ENCODE measurements around the gene GFOD2.
"Not testable (repeated sequence)": the region's sequence is repeated elsewhere in the genome, so short reads cannot be mapped to it uniquely, and the experiment has no call there.

The GFOD2 gene, protein sequence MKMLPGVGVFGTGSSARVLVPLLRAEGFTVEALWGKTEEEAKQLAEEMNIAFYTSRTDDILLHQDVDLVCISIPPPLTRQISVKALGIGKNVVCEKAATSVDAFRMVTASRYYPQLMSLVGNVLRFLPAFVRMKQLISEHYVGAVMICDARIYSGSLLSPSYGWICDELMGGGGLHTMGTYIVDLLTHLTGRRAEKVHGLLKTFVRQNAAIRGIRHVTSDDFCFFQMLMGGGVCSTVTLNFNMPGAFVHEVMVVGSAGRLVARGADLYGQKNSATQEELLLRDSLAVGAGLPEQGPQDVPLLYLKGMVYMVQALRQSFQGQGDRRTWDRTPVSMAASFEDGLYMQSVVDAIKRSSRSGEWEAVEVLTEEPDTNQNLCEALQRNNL

DNA sequence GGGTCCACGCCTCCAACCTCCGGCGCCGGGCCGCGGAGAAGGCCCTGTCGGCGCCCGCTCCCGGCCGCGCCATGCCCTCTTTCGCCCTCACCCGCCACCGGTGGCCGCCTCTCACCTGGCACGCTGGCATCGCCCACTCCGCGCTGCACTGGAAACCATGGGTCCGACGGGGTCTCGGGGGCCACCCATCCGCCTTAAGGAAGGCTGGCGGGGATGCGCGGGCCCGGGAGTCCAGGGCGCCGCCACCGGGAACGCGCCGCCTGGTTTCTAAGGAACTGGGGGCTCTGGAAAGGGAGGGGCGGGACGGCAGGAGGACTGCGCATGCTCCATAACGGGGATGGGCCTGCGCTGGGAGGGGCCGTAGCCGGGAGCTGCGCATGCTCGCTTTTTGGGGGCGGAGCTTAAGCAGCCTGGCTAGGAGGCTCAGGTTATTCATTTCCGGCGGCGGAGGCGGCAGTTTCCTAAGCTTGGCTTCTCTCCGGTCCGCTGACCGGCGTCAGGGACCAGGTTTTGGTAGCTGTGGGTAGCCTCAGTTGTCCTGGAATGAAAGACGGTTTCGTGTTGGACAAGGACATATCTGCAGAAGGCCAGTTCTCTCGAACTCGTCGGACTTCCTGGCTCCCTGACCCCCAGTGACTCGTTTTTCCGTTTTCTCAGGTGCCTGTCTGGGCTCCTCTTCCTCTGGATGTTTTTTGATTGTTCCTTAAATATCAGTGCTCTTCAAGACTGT is at the start of gene GFOD2:
Gene GFOD2 (minus strand): TSS at position 269 of the 730 bp plus-strand sequence. CDS start 33,601 bp downstream, outside the sequence.
- DNase-seq = peak; percentile 99

DNA sequence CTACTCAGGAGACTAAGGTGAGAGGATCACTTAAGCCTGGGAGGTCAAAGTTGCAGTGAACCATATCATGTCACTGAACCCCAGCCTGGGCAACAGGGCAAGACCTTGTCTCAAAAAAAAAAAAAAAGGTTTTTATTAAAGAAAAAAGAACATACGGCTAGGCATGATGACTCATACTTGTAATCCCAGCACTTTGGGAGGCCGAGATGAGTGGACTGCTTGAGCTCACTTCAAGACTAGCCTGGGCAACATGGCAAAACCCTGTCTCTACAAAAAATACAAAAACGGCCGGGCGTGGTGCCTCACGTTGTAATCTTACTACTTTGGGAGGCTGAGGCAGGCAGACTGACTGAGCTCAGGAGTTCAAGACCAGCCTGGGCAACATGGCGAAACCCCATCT is 48.8 kb upstream of the GFOD2 start:
- DNase-seq = no peak

DNA sequence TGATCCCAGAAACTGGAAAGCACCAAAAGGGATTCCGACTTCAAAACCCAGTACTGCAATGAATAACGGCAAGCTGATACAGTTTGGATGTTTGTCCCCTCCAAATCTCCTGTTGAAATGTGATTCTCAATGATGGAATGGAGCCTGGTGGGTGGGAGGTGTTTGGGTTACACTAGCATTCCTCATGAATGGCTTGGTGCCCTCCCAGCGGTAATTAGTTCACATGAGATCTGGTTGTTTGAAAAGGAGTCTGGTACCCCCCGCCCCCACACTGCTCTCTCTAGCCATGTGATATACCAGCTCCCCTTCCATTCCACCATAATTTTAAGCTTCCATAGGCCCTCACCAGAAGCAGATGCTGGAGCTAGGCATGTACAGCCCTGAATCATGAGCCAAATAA is 47.2 kb upstream of the GFOD2 start:
- no peak for DNase-seq

DNA sequence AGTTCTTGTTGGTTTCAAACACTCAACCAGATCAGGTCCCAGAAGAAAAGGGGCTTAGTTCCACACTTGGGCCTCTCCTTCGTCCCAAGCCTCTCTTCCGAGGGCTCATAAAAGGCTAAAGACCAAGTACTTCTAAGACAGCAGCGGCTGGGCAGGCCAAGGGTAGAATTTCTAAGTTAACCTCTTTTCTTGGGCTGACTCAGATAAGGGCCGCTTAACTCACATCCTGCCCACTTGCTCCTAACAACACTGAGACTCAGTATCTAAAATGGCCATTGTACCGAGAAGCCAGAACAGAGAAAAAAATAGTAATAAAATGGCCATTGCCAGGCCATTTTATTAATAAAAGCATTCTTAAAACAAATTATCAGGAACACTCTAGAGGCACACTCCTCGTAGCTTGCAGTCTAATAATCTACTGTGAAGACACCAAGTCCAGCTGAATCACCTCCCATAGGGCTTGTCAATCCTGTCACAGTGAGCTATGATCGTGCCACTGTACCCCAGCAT is 45.1 kb upstream of the GFOD2 start:
- no peak for DNase-seq

DNA sequence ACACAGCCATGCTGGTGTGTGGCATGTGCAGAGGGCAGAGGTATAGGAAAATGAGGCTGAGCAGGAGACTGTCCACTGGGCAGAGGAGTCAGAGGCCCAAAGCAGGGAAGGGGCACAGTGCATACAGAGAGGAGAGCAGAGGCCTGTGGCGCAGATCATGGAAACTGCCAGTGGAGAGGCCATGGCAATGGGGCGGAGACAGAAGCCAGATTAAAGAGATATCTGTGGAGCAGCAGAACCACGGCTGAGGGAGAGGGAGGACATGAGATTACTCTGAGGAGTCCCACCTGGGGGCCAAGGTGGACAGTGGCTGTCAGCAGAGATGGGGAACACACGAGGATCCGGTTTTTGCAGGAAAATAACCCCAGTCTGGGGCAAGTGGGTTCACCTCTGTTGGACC is 44.0 kb upstream of the GFOD2 start:
- DNase-seq = no peak

DNA sequence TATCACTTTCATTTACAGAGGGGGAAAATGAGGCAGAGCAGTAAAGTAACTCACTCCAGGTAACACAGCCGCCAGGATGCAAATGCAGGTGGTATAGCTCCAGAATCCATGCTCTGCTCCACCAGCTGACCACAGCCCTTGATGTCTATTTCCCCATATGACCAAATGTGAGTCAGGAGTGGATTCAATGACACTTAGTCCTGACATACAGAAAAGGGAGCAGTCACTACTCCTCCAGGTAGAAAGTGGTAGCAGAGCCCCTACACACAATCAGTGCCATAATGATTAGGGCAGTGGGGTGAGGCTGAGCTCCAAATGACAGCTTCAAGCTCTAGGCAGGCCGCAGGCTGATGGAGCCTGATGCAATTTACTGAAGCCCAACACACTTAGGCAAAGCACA is 43.3 kb upstream of the GFOD2 start:
- no peak for DNase-seq

DNA sequence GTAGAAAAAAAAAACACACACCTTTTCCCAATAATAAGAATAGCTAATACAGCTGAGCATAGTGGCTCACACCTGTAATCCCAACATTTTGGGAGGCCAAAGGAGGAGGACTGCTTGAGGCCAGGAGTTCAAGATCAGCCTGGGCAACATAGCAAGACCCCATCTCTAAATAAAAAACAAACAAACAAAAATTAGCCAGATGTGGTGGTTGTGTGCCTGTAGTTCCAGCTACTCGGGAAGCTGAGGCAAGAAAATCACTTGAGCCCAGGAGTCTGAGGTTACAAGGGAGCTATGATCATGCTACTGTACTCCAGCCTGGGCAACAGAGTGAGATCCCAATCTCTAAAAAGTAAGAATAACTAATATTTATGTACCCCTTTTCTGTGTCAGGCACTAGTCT is 42.8 kb upstream of the GFOD2 start:
- DNase-seq = no peak

DNA sequence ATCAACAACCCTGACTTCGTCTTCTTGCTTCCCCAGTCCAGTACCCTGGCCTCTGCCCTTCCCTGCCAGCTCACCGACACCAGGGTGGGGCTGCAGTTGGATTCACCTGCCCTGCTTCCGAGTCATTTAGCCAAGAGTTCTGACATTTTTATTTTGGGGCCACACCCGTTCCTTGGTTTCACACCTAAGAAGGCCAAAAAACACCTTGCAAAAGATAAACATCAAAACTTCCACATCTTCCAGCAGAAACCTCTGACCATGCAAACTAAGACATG is 41.8 kb upstream of the GFOD2 start:
- no peak for DNase-seq

DNA sequence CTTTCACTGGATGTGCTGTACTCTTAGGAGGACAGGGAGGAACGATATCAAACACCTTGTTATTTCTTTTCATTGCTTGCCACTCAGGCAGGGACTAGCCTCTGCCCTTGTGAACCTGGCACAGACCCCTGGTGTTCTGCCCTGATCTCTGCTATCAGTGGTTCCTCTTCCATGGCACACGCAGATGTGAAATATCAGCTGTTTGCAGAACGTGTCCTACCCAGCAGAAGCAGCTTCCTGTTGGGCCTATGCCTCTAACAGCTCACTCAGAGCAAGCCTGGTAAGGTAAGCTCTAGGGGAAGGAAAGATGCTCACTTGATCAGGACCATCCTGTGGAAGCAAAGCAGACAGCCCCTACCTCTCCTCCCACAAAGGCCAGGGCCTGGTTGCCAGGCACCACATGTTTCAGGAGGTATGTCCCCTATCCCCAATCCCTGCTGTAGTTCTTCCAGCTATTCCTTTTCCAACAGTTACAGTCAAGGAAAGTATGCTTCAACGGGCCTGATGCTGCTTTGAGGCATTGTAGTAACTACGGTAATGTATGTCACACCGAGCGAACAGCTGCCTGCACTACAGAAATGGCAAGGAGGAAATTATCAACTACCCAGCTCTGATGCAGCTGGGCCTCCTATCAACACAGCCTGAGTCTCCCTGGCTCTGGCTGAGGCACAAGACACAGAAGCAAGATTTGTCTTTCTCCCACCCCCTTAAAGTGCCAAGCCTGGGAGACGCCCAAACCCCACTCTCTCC is 41.3 kb upstream of the GFOD2 start:
- no peak for DNase-seq

DNA sequence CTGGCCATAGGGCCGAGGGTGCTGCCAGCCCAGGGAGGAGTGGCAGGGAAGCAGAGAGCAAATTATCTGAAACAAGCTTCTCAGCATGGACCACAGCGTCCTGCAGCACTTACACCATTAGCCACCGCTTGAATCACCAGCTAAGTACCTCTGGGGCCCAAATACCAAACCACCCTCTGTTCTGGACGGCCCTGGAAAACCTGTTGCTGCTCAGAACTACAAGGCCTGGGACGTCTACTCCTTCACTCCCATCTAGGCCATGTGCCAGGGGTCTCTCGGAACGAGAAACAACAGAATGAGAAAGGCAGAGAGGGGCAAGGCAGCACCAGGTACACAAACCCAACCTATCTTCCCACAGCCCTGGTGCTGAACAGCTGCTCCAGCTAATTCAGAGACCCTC is 39.9 kb upstream of the GFOD2 start:
- no peak for DNase-seq

DNA sequence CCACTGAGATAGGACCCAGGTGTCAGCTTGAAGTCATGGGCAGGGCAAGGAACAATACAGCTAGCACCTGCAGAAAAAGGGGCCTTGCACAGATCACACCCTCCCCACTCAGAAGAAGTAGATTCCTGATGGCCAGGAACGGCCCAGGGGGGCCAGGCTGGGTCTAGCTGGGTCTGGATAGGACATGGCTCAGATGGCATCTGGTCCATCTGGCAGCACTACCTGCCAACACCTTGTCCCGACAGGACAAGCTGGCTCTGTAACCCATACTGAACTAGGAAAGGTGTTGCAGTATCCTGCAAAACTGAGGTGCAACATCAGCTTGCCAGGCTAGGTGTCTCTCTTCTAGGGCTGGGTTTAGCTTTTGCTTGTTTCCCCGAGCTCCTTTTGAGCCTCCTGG is 38.9 kb upstream of the GFOD2 start:
- no peak for DNase-seq

DNA sequence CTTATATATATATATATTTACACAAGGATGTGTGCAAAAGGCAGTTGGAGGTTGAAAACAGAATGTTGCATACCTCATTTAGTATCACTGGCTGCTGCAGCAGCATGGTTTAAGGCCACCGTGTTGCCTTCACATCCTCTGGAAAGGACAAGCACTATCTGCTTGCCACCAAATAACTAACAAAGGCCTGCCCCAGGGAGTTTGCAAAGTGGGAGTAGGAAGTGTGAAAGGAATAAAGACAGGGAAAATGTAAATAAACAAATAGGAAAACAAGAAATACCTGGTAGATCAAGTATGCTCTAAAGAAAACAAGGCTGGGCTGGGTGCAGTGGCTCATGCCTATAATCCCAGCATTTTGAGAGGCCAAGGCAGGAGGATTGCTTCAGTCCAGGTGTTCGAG is 33.5 kb upstream of the GFOD2 start:
- DNase-seq = no peak

DNA sequence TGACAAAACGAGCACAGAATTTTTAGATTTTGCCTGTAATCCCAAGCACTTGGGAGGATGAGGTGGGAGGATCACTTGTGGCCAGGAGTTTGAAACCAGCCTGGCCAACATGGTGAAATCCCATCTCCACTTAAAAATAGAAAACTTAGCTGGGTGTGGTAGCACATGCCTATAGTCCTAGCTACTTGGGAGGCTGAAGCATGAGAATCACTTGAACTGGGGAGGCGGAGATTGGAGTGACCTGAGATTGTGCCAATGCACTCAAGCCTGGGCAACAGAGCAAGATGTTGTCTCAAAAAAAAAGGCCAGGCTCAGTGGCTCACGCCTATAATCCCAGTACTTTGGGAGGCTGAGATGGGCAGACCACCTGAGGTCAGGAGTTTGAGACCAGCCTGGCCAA is 32.2 kb upstream of the GFOD2 start:
- DNase-seq = not testable (repeated sequence)

DNA sequence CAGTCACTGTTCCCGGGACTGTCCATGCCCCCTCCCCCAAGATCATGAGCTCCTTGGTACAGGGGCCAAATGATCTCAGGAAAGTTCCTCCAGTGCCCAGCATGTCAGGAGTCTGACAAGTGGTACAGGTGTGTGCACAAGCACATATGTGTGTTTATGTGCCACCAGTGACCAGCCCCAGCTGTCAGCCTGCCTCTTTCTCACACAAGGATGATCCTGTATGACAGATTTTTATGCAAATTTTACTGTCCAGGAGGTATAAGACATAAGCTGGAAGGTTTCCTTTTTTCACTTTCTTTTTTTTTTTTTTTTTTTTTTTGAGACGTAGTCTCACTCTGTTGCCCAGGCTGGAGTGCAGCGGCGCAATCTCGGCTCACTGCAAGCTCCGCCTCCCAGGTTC is 31.4 kb upstream of the GFOD2 start:
- DNase-seq = no peak

DNA sequence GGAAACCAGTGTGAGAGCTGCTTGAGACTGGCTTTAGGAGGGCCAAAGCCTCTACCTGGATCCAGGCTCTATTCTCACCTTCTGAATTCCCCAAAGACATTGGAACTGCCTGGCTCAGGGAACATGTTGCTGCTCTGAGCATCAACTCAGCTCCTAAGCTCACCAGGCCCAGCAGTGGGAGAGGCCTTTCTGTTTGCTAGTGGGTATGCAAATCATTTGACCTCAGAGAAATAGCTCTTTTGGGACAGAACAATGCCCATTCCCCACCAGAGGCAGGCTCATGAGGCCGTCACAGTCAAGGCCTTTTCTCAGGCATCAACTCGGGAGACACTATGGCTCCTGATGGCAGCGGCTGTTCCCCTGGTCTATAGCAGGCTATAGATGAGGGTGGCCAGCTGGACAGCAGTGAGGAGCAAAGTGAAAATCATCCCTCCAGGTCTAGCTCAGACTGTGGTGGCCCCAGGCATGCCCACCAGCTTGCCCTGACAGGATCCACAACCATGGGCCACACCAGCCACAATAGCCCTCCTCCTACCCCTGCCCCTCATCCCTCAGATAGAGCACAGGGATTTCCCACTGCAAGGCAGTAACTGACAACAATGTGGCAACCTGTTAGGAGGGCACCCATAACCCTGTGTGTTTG is 30.4 kb upstream of the GFOD2 start:
- DNase-seq = no peak

DNA sequence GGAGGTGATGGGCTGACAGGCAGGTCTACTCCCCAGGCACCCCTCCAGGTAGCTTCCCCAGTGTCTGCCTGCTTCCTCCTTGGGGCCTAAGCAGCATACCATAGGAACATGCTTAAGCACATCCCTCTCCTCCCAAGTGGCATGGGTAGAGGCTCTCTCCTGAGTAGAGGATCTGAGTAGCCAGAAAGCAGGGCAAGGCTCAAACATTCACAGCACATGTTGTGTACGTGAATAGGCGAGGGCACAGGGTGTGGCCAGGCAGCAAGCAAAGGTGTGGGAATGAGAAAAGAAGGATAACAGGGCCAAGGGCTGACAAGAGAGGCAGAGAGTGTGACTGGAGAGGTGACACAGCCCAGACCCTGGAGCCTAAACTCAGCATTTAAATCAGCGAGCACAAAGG is 29.7 kb upstream of the GFOD2 start:
- no peak for DNase-seq

DNA sequence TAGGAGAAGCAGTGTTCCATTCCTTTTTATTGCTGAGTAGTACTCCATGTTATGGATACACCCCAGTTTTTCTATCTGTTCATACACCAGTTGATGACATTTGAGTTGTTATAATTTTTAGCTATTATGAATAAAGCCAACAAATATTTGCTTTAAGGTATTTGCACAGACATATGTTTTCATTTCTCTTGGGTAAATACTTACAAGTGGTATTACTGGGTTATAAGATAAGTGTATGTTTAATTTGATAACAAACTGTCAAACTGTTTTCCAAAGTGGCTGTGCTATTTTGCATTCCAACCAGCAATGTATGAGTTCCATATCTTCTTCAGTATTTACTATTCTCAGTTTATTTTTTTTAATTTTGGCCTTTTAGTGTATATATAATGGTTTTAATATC is 27.7 kb upstream of the GFOD2 start:
- no peak for DNase-seq

DNA sequence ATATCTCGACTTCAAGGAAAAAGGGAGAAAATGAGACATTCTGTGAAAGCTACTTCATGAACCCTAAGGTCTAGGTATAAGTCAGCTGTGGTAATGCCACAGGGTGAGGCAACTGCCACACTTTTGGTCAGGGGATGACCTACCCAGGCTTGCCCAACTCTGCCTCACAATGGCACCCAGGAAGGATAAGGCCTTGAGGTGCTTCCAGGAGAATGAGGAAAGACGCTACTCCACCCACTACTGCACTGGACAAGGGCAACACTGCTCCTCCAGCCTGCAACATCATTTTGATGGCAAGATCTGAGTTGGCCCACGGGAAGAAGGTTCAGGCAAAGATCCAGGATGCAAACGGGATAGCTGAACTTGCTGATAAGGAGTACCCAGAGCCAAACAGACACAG is 22.0 kb upstream of the GFOD2 start:
- DNase-seq = no peak

DNA sequence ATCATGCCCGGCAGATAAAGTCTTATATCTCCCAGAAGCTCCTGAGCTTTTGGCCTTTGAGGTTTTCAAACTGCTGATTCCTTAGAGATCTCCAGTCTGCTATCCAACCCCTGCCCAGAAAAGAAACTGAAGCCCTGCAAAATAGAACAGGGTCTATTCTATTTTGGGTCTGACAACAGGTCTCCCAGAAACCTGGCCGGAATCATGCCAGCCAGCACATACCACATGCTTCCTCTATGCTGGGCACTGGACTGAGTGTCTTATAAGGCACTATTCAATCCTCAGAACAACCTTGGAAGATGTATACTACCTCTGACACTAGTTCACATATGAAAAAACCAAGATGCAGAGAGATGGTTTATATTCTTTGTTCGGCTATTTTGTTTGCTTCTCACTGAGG is 21.3 kb upstream of the GFOD2 start:
- DNase-seq = no peak

DNA sequence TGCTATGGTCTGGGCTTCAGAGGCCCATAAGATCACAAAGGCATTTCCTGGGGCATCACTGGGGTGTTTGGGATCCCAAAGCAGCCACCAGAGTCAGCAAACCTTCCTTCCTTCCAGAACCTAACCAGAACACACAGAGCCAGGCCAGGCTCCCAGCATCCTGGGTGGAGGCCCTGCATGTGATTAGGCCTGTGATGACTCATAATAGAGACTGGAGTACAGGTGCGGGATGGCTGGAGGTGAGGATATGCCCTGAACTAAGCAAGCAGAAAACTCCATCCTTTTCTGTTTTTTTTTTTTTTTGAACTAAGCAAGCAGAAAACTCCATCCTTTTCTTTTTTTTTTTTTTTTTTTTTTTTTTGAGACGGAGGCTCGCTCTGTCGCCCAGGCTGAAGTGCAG is 17.7 kb upstream of the GFOD2 start:
- no peak for DNase-seq

DNA sequence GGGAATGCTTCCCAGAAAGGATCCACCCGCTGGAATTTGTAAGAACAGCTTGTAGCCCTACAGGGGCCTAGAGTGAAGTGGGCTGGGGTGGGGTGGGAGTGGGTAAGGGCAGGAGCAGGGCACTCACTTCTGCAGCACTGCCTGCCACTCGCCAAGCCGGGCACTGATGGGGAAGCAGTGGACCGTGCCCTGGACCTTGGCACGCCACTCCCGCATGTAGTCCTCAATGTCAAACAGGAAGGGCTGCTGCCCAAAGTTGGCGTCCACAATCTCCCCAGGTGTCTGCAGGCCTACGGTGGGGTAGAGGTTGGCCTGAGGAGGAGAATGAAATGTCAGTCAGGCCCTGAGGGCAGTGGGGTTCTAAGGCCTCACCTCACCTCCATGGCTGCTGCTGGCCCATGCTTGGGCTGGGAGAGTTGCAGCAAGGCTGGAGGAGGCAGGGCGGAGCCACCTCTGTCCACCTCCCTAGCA is 15.7 kb upstream of the GFOD2 start:
- DNase-seq = no peak

DNA sequence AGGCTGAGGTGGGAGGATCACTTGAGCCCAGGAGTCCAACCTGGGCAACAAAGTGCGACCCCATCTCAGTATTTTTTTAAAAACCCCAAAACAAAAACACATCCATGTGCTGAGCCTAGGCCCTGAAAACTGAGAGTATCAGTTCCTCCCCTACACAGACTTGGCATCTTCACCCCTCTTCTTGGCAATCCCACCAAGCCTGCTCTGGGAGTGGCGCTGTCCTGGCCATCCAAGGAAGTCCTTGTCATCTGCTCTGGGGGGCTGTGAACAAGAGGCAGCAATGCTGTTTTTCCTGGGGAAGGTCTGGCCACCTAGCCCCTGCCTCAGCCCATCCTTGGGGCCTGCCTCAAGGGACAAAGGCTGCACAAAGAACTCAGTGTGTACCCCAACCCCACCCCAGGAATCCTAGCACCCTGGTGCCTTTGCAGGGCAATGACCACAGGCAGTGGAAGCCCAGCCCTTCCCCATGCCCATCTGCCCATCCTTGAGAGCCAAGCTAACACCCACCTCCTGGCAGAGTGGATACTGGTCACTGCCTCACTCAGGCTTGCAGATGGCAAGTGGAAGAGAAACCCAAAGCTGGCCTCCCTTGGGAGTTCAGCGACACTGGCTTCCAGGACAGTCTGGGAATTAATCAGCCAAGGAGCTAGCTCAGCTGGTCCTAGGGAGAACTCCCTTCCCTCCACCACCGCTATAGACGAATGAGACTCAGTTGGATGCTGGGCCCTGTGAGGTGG is 14.8 kb upstream of the GFOD2 start:
- DNase-seq = no peak

DNA sequence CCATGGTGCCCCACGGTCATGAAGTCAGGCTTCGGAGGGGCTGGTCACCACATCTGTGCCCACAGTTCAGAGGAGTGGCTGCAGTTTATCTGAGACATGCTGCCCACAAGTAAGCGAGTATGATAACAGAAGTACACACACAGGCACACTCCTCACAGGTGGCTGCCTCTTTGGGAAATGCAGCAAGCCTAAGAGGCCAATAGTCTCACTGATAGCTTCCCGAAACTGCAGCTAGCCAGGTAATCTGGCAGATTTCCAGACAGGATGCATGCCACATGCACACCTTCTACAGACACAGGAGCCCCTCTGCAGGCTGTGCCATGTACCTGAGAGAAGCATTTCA is 12.6 kb upstream of the GFOD2 start:
- DNase-seq = no peak

All from stimulated activated CD4-positive, alpha-beta T cell treated with anti-CD3 and anti-CD28 coated beads, Interleukin-2, amount 100 ng/mL, for 24 hours (primary cell).